Endodermal cell (in vitro differentiated cells): ENCODE data around the gene TULP4. TPM values are rescaled to one million over a fixed set of nuclear protein-coding genes. Genes with fewer than 3 reads are reported as not detected.

Experiments used
- DNase-seq: peaks from one replicate; pipeline ENCODE4 v3.0.0-alpha.2; 2017
- H3K27ac ChIP-seq: 2 replicates; pipeline ENCODE4 v1.5.1; 2013; ENCODE audit warnings: mild to moderate bottlenecking, low read depth, low read length, moderate library complexity
- H3K27me3 ChIP-seq: 2 replicates; pipeline ENCODE4 v1.6.1; 2013; ENCODE audit warnings: mild to moderate bottlenecking, low read length, moderate library complexity; ENCODE audit not compliant: insufficient read depth, control insufficient read depth, poor library complexity, severe bottlenecking
- H3K36me3 ChIP-seq: 2 replicates; pipeline ENCODE4 v1.7.0; 2013; ENCODE audit warnings: mild to moderate bottlenecking, low read length, moderate library complexity; ENCODE audit not compliant: control insufficient read depth, insufficient read depth
- H3K4me1 ChIP-seq: one replicate; pipeline ENCODE4 v1.7.0; 2013; ENCODE audit warnings: low read length; ENCODE audit not compliant: control insufficient read depth, insufficient read depth
- H3K4me3 ChIP-seq: 2 replicates; pipeline ENCODE4 v1.5.1; 2013; ENCODE audit warnings: mild to moderate bottlenecking, low read length, moderate library complexity
- H3K9ac ChIP-seq: 2 replicates; pipeline ENCODE4 v1.6.1; 2013; ENCODE audit warnings: mild to moderate bottlenecking, low read length, moderate library complexity; ENCODE audit not compliant: poor library complexity, severe bottlenecking; ENCODE audit errors: extremely low read depth
- H3K9me3 ChIP-seq: 2 replicates; pipeline ENCODE4 v1.6.1; 2013; ENCODE audit warnings: mild to moderate bottlenecking, low read length, moderate library complexity; ENCODE audit not compliant: control insufficient read depth
- H3K27ac Mint-ChIP-seq: 2 replicates; pipeline ENCODE4 v1.8.0; 2020; ENCODE audit warnings: mixed read lengths
- H3K27me3 Mint-ChIP-seq: 2 replicates; pipeline ENCODE4 v1.8.0; 2021; ENCODE audit warnings: mild to moderate bottlenecking, mixed read lengths; ENCODE audit not compliant: insufficient read depth
- H3K36me3 Mint-ChIP-seq: 2 replicates; pipeline ENCODE4 v1.8.0; 2020; ENCODE audit warnings: low read depth, mixed read lengths
- H3K4me1 Mint-ChIP-seq: 2 replicates; pipeline ENCODE4 v1.8.0; 2020; ENCODE audit warnings: mixed read lengths
- H3K4me3 Mint-ChIP-seq: 2 replicates; pipeline ENCODE4 v1.8.0; 2020; ENCODE audit warnings: mild to moderate bottlenecking, moderate library complexity, mixed read lengths
- H3K9me3 Mint-ChIP-seq: 2 replicates; pipeline ENCODE4 v1.8.0; 2020; ENCODE audit warnings: mild to moderate bottlenecking, mixed read lengths
- WGBS, 2 experiments: methylation state at CpG; one replicate each; pipeline versions ENCODE4 v1.1.5 to v1.1.7; 2013; ENCODE audit warnings: missing lambda C conversion rate in 2 of 2, mixed read lengths in 1 of 2; ENCODE audit not compliant: insufficient coverage in 1 of 2, insufficient read length in 1 of 2; 5-methylcytosine and 5-hydroxymethylcytosine counted together
- total RNA-seq, 2 donors: library from RNA; stranded (reverse); fragmentation: NEBNext Ultra II Directional in 1 of 2; extraction: Animal tissue kit (Norgen Biotek cat#: 25700) in 1 of 2; gene quantifications; 2 replicates in 1 of 2; 3 replicates in 1 of 2; pipeline ENCODE4 v1.2.1, GENCODE V29; 2021
- TF ChIP-seq, protein P1 (sequence below): fragments of 200-600 bp; sonication (generic); conservative IDR thresholded peaks from 2 replicates; pipeline ENCODE4 v1.5.0; 2021; ENCODE audit warnings: antibody characterized with exemption, mild to moderate bottlenecking

TULP4 gene
- total RNA-seq, 2 donors from 2014 or later = 102 to 103 TPM

DNA sequence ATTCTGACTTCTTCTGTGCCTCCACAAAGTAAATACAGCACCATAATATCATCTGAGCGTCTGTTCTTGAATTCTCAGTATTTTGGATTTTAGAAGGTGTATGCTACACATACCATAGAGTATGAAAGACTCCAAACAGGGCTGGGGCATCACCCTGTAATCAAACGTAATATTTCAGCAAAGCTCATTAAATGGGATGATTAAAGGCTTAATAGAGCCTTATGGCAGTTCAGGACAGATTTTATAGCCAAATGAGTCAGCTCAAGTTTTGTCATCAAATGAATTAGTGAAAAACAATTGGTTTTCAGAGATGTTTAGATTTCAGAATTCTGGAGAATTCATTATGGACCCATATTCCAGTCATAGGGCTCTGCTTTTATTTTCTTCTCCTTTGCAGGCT, 68.9 kb downstream of the TULP4 start:
- Mint-ChIP-seq H3K4me3 (no peak overlapping the region), H3K36me3 (peaks cover 14% of the 10 kb centered on the region), H3K4me1 (no peaks in the 10 kb centered on the region), H3K9me3 (peaks cover 12% of the 10 kb centered on the region), H3K27me3 (no peaks in the 10 kb centered on the region), H3K27ac (no peak overlapping the region)
- WGBS, 2 experiments = 87 to 95% methylated on average over 2 of the region's 2 CpGs
- no peak overlapping the region for H3K9ac ChIP-seq
- H3K36me3 ChIP-seq = no peaks in the 10 kb centered on the region
- H3K27me3 ChIP-seq = no peaks in the 10 kb centered on the region
- TF ChIP-seq, protein P1, sequence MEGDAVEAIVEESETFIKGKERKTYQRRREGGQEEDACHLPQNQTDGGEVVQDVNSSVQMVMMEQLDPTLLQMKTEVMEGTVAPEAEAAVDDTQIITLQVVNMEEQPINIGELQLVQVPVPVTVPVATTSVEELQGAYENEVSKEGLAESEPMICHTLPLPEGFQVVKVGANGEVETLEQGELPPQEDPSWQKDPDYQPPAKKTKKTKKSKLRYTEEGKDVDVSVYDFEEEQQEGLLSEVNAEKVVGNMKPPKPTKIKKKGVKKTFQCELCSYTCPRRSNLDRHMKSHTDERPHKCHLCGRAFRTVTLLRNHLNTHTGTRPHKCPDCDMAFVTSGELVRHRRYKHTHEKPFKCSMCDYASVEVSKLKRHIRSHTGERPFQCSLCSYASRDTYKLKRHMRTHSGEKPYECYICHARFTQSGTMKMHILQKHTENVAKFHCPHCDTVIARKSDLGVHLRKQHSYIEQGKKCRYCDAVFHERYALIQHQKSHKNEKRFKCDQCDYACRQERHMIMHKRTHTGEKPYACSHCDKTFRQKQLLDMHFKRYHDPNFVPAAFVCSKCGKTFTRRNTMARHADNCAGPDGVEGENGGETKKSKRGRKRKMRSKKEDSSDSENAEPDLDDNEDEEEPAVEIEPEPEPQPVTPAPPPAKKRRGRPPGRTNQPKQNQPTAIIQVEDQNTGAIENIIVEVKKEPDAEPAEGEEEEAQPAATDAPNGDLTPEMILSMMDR = no peak
- H3K4me3 ChIP-seq = no peak overlapping the region
- H3K27ac ChIP-seq = no peak overlapping the region
- H3K9me3 ChIP-seq = peaks cover 4% of the 10 kb centered on the region
- no peak for DNase-seq
- H3K4me1 ChIP-seq = no peaks in the 10 kb centered on the region

DNA sequence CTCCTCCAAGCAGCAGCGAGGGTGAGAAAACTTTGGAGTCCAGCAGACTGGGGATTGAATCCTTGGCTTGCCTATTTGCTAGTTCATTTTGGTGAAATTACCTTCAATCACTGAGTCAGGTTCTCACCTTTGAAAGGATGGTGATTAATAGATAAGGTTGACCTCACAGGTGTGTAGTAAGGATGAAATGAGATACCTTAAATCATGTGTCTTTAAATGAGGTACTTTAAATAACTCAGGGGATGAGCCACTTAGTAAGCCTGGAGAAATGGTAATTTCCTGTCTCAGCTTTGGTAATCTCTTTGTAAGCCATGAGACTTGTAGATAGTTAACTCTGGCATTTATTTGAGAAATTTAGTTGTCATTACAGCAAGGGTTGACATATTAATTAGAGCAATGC, 70.2 kb downstream of the TULP4 start:
- DNase-seq = no peak
- peaks cover 4% of the 10 kb centered on the region for H3K9me3 ChIP-seq
- no peak overlapping the region for H3K9ac ChIP-seq
- no peaks in the 10 kb centered on the region for H3K4me1 ChIP-seq
- H3K27me3 ChIP-seq = no peaks in the 10 kb centered on the region
- no peak overlapping the region for H3K4me3 Mint-ChIP-seq
- 89 to 92% methylated on average over 1 of the region's 1 CpG for WGBS, 2 experiments
- no peaks in the 10 kb centered on the region for H3K27me3 Mint-ChIP-seq
- no peak overlapping the region for H3K27ac Mint-ChIP-seq
- peaks cover 12% of the 10 kb centered on the region for H3K9me3 Mint-ChIP-seq
- H3K4me3 ChIP-seq = no peak overlapping the region
- H3K36me3 ChIP-seq = no peaks in the 10 kb centered on the region
- H3K4me1 Mint-ChIP-seq = no peaks in the 10 kb centered on the region
- TF ChIP-seq, protein P1 = no peak
- H3K27ac ChIP-seq = no peak overlapping the region
- H3K36me3 Mint-ChIP-seq = peaks cover 14% of the 10 kb centered on the region

DNA sequence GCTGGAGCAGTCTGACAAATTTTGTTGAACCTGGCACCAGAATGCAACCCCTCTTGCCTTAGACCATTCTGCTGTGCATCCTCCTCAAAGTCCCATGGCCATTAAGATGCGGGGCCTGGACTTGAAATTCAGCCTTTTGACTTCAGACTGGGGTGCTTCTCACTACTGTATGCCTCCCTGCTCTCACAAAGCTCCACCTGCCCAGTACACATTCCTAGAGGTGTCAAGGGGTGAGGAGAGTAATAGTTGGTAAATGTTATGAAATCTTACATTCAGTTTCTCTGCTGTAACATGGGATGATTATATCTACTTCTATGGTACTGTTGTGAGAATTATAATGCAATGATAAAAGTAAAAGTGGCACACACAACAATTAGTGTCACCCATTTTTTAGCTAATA, 70.8 kb downstream of the TULP4 start:
- H3K4me1 ChIP-seq = no peaks in the 10 kb centered on the region
- TF ChIP-seq, protein P1 = no peak
- peaks cover 14% of the 10 kb centered on the region for H3K36me3 Mint-ChIP-seq
- no peak overlapping the region for H3K4me3 ChIP-seq
- DNase-seq = no peak
- no peaks in the 10 kb centered on the region for H3K4me1 Mint-ChIP-seq
- H3K27ac ChIP-seq = no peak overlapping the region
- H3K4me3 Mint-ChIP-seq = no peak overlapping the region
- no peaks in the 10 kb centered on the region for H3K36me3 ChIP-seq
- no peak overlapping the region for H3K9ac ChIP-seq
- H3K27ac Mint-ChIP-seq = no peak overlapping the region
- no peaks in the 10 kb centered on the region for H3K27me3 Mint-ChIP-seq
- H3K9me3 Mint-ChIP-seq = peaks cover 12% of the 10 kb centered on the region
- H3K27me3 ChIP-seq = no peaks in the 10 kb centered on the region
- WGBS, 2 experiments = 96% methylated on average over 1 of the region's 1 CpG; no CpG with 5 or more reads in 1 of the 2 experiments
- H3K9me3 ChIP-seq = peaks cover 4% of the 10 kb centered on the region
